CD4-positive, alpha-beta T cell treated with Interleukin-4 for 1 hour (primary cell): Measurements from ENCODE around the gene TIGD7.
"Not testable (repeated sequence)": the region's sequence is repeated elsewhere in the genome, so short reads cannot be mapped to it uniquely, and the experiment has no call there.

Experiments used
- DNase-seq, 2 donors: peaks; one replicate each; pipeline ENCODE4 v3.0.0-alpha.2; 2020 to 2022

Gene TIGD7

DNA sequence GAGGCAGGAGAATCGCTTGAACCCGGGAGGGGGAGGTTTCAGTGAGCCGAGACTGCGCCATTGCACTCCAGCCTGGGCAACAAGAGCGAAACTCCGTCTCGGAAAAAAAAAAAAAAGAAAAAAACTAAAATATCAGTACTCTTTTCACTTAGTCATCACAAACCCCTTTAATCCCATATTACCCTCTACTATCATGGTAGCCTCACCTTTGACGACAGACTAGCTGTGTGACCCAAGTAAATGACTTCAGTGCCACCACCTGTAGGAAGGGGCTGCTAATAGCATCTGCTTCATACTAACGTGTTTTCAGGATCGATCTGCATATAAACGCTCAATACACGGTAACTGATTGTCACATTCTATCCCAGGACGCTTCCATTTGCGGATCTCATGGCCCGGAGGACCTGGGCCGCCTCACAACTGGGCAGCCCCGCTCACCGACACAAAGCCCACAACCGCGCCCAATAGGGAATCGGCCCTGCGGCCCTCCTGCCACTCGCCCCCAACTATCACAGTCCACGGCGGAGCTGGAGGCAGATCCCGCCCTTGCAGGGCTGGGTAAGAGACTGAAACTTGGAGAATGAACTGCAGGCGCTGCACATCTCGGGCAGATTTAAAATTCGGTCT lies 23.0 kb downstream of the TIGD7 start:
- DNase-seq, result no peak

DNA sequence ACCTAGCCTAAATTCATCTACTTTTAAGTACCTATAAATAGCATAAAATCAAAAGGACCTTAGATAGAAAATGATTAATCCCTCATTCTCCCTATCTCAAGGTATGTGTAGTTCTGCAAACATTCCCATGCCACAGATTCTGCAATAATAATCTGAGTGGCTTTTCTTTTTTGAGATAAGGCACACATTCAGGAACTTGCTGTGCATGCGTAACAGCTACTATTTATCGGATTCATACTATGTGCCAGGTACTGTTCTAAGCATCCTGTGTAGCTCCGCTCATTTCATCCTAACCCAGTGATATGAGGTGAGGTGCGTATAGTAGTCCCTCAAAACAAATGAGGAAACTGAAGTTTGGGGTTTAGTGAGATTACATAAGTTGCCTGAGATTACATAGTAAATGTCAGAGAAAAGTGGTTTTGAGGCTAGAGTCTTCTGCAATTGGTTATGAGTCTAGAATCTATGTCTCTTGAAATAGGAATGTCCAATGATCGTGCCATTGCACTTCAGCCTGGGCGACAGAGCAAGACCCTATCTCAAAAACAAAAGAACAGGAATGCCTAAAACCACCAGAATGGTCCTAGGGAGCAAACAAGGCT lies 23.9 kb downstream of the TIGD7 start:
- DNase-seq, result no peak

DNA sequence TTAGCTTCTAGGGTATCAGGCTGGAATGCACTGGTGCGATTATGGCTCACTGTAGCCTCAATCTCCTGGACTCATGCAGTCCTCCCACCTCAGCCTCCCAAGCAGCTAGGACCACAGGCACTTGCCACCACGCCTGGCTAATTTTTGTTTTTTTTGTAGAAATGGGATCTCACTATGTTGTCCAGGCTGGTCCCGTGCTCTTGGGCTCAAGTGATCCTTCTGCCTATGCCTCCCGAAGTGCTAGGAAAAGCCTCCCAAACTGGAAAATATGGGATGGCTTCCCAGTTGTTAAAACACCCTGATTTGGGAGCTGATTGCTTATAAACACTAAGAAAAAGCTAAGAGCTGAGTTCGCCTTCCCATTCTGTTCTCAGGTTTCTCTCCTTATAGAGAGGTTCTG lies 28.6 kb downstream of the TIGD7 start:
- DNase-seq, result no peak

DNA sequence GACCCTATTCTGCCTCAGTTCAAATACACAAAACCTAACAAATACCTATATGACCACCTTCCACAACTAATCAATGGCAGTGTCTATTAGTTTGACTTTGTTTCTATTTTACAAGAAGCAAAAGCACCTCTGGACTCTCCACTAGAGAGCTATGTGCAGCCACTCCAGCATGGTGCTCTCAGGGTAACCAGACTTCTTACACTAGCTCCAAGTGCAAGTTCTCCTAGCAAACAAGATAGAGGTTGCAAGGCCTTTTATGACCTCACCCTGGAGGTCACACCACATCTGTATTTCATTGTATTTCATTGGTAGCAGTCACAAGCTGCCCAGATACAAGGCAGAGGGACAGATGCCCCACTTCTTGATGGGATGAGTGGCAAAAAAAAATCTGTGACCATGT lies 30.3 kb downstream of the TIGD7 start:
- no peak for DNase-seq

DNA sequence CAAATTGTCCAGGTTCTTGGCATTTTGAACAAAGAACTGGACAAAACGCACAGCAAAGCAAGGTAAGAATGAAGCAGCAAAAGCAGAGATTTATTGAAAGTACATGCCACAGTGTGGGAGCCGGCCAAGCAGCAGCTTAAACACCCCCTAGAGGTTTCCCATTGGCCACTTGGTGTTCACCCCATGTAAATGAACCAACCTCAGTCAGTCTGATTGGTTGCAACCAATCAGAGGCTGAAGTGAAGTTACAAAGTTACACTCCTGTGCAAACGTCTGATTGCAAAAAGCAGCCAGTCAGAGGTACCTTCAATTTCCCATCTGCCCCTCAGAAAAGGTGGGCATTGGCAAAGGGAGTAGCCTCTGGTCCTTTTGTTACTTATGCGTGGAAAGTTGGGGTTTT lies 30.7 kb downstream of the TIGD7 start:
- DNase-seq, result no peak

DNA sequence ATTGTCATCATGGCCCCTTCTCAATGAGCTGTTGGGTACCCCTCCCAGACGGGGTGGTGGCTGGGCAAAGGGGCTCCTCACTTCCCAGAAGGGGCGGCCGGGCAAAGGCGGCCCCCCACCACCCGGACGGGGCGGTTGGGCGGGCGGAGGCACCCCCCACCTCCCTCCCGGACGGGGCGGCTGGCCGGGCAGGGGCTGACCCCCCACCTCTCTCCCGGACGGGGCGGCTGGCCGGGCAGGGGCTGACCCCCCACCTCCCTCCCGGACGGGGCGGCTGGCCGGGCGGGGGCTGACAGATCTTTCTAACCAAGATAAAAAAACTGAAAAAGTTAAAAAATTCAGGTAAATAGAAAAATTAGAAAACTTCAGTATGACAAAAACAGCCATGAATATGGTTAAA lies 33.9 kb downstream of the TIGD7 start:
- DNase-seq, result not testable (repeated sequence)

DNA sequence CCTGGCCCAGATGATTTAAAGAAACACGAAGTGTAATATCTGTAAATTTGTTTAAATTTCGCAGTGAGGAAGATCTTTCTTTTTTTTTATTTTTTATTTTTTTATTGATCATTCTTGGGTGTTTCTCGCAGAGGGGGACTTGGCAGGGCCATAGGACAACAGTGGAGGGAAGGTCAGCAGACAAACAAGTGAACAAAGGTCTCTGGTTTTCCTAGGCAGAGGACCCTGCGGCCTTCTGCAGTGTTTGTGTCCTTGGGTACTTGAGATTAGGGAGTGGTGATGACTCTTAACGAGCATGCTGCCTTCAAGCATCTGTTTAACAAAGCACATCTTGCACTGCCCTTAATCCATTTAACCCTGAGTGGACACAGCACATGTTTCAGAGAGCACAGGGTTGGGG lies 34.5 kb downstream of the TIGD7 start:
- not testable (repeated sequence) for DNase-seq

DNA sequence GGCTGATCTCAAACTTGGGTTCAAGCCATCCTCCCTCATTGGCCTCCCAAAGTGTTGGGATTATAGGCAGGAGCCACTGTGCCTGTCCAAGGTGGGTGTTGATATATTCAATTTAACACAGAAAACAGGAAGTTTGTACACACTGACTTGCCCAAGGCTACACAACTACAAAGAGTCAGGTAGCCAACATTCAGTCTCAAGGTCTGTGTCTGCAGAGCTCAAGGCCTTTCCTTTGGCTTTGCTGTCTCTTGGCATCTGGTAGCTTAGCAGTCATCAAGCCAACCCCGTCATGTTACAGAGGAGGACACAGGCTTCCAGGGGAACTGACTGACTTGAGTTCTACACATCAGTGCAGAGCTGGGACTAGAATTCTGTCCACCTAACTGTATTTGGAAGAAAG lies 36.9 kb downstream of the TIGD7 start:
- DNase-seq, result no peak

DNA sequence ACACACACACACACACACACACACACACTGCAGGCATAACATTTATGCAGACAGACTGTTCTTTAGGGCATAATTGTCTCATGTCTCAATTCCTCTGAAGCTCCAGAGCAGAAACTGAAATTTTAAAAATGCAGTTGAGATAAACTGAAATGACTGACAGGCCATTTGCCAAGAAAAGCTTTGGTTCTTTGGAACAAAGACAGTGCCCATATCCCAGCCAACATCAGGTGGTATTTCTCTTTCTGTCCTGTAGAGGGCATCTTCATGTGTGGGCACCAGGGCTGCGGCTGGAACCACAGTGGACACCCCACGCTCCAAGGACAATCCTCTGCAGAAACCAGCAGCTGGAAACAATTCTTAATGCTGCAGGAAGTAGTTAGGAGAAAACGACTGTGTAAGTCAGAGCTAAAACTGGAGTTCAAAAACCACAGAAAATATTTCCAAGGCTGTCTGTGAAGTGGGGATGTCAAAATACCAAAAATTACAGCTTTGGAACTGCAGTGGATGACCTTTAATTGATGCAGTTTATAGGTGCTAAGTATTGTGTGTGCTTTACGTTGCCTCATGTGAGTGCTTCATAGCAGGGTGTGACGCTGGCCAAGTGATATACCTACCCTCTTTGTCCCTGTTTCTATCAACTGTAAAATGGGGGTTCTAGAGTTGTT lies 38.2 kb downstream of the TIGD7 start:
- peak in 1 of 2 donors; percentile 44 for DNase-seq

- peak; percentile 97 to 98 for DNase-seq
These were observed 40.8 kb downstream of the TIGD7 start for GRCh38 chr16:3264137-3265036.

- no peak for DNase-seq
These were observed 42.7 kb downstream of the TIGD7 start for GRCh38 chr16:3262517-3262916.

DNA sequence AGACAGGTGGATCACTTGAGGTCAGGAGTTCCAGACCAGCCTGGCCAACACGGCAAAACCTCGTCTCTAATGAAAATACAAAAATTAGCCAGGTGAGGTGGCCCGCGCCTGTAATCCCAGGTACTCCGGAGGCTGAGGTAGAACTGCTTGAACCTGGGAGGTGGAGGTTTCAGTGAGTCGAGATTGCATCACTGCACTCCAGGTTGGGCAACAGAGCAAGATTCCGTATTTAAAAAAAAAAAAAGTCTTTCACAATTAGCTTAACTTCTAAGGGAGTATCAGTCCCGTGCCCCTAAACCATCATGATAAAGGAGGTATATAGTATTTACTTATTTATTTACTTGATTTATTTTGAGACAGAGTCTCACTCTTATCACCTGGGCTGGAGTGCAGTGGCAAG lies 45.4 kb downstream of the TIGD7 start:
- no peak for DNase-seq

DNA sequence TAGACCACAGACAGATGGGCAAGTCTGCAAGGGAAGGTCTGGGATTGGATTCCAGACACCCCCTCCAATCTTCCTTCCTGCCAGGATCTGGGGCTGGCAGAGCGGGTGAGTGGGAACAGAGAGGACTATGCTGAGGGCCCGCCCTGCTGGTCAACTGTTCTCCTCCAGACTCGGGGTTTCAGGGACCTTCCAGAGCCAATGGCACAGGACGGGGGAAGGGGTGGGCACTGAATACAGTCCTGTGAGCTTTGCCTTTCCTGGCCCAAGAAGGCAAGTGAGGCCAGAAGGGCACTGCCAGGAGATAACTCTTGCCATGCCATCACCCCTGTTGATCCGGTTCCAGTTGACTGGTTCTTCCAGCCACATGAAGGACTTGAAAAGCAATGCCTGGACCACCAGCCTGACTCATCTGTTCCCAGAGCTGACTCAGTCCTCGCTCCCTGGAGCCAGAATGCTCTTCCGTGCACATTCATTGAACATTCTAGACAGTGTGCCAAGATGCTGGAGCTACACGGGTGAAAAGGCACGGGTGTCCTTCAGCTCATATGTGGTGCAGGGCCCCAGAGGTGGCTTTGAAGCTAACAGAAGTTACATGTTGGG lies 48.3 kb downstream of the TIGD7 start:
- DNase-seq, result no peak

DNA sequence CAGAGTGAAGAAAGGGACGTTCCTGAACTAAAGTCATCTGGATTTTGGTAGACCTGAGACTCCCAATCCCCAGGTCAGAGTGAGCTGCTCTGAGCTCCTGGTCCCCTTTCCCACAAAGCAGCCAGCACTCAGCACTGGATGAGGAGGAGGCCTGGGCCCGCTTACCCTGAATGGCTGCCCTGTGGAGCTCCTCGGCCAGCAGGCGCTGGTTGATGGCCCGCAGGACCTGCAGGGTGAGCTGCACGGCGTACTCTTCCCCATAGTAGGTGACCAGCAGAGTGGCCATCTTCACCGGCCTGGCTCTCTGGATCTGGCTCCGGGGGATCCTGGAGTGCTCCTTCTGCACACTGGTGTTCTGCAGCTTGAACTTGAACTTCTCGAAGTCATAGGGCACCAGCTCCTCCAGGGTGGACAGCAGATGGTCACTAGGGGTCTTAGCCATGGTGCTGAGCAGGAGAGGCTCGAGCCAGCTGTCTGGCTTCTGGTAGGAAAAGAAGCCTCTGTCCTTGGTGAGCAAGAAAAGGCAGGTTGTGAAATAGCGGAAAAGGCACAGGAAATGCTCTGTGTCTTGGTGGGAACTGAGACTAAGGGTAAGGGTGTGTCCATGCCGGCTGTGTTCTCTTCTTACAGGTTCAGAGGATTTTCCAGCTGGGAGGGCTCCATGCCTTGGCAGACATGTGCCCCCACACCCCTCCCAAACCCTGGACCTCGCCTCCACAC lies 48.9 kb downstream of the TIGD7 start, which contains the start of gene MEFV:
TSS of gene MEFV (minus strand) at position 488 of the 720 bp plus-strand sequence. CDS start at position 442, 46 bp downstream.
- DNase-seq, result peak in 1 of 2 donors; percentile 39

DNA sequence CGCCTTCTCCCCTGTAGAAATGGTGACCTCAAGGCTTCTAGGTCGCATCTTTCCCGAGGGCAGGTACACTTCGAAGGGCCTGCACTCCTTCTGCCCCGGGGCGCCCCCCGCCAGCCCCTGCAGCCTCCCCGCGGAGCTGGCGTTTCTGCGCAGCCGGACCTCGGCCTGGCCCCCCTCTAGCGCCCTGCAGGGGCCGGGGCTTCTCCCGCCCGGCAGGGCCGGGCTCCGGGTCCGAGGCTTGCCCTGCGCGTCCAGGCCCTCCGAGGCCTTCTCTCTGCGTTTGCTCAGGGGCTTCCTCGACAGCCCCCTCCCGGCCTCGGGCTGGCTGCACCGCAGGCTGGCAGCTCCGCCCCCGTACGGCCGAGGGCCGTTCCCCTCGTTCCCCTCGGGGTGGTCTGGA lies 50.9 kb downstream of the TIGD7 start:
- DNase-seq, result no peak

DNA sequence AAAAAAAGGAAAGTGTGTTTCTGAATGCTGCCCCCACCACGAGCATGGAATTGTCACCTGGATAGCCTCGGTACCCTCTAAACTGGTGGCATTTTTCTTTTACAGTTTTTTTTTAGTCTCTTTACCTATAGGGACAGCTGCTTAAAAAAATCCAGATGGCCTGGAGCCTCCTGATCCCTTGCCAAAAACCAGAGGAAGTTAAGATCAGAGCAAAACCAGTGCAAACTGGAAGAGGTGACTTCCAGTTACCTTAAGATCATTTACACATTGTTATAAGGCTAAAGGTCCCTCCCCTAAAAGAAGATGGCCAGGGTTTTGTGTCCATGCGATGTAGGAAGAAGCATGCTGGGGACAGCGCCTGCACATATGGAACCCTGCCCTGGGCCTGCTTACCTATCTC lies 52.3 kb downstream of the TIGD7 start:
- no peak for DNase-seq

DNA sequence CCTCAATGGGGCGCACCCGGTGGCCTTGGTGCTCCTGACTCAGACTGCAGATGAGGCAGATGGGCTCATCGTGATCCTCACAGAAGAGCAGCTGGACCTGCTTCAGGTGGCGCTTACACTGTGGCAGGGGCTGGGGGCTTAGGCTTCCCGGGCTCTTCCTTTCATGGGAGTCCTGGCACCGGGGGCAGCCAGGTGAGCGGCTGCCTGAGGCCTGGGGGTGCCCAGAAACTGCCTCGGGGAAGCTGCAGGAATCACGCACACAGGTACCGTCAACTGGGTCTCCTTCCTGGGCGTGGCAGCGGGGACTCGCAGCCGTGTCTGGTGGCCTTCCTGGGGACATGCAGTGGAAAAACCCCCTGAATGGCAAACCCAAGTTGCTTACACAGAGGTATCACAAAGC lies 55.8 kb downstream of the TIGD7 start:
- DNase-seq, result no peak

- no peak for DNase-seq
These were observed 56.2 kb downstream of the TIGD7 start for GRCh38 chr16:3249020-3249419.
